Stimulated activated CD4-positive, alpha-beta T cell treated with anti-CD3 and anti-CD28 coated beads, Interleukin-2, amount 100 ng/mL, for 48 hours (primary cell): ENCODE measurements around the gene AFF1.
"Not testable (repeated sequence)": the region's sequence is repeated elsewhere in the genome, so short reads cannot be mapped to it uniquely, and the experiment has no call there.

Source experiments
- DNase-seq, 2 donors: peaks; one replicate each; pipeline ENCODE4 v3.0.0-alpha.2; 2020

Gene AFF1

DNA sequence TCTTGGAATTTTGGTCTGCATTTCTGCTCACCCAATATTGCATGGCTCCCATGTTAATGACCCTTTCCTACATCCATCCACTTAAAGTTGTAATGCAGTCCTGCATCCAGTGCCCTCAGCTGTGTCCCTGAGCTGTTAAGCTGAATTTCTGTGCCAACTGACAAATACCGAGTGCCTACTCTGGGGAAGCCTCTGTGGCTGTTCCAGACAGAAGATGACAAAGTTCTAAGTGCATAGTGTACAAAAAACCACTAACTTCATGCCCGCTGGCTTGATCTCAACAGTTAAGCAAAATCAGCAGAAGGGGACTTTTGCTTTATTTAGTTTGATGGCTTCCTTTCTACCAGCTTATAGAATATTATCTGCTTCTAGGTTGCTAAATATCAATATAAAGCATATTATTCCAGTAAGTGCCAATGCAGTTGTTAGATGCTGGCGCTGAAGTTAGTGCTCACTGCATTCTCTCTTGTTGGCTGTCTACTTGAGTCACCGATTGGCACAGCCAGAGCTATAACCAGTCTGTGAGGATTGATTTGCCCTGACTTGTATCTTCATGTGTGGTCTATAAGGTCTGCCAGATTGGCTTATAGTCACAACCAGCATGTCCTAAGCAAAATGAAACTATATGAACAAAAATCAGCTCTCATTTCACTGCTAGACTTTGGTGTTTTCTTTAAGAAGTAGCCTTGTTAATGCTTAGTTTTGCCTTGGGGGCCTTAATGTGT, 186.7 kb downstream of the AFF1 start:
- no peak for DNase-seq

GRCh38 chr4:87122252-87122651, 187.4 kb downstream of the AFF1 start:
- no peak for DNase-seq

GRCh38 chr4:87126056-87126455, 191.2 kb downstream of the AFF1 start:
- DNase-seq = no peak

GRCh38 chr4:87128006-87128705, 193.3 kb downstream of the AFF1 start:
- DNase-seq = no peak

GRCh38 chr4:87129681-87130080, 194.9 kb downstream of the AFF1 start:
- DNase-seq = no peak

- DNase-seq = no peak
Measured at GRCh38 chr4:87130985-87131703, 196.3 kb downstream of the AFF1 start.

DNA sequence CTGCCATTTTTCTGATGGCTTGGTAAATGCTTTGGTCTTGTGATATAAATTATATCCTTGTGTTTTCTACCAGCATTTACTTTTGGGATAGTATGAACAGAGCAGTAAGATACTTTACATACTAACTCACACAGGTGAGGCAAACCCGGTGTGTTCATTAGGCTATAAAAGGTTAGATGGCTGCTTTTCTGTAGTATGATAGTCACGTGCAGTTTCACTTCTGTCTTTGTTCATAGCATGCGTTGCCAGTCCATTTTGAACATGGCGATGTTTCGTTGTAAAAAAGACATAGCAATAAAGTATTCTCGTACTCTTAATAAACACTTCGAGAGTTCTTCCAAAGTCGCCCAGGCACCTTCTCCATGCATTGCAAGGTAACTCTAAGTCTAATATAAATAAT, 197.2 kb downstream of the AFF1 start:
- DNase-seq = no peak

- DNase-seq = no peak
Measured at GRCh38 chr4:87133183-87133582, 198.4 kb downstream of the AFF1 start.

- no peak for DNase-seq
Measured at GRCh38 chr4:87134122-87134521, 199.3 kb downstream of the AFF1 start.

- no peak for DNase-seq
Measured at GRCh38 chr4:87141428-87141827, 206.6 kb downstream of the AFF1 start.

DNA sequence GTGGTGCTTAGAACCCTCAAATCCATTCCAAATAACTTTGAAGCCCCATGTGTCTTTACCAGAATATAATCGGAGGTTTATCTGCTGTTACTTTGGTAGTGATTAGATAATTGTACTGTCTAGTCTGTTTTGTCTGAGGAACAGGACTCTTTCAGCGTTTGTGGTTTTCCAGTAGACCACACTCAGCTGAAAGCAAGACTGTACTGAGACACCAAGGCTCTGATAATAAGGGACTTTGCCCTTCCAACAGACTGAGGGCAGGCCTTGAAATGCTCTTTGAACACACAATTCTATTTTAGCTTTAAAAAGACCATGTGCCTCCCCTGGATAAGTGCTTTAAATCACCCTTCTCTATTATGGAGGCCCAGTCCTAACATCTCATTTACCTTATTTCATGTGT, 209.5 kb downstream of the AFF1 start:
- DNase-seq = no peak

GRCh38 chr4:87145934-87146333, 211.1 kb downstream of the AFF1 start:
- DNase-seq = not testable (repeated sequence)

- DNase-seq = no peak
Measured at GRCh38 chr4:87147116-87147515, 212.3 kb downstream of the AFF1 start.

DNA sequence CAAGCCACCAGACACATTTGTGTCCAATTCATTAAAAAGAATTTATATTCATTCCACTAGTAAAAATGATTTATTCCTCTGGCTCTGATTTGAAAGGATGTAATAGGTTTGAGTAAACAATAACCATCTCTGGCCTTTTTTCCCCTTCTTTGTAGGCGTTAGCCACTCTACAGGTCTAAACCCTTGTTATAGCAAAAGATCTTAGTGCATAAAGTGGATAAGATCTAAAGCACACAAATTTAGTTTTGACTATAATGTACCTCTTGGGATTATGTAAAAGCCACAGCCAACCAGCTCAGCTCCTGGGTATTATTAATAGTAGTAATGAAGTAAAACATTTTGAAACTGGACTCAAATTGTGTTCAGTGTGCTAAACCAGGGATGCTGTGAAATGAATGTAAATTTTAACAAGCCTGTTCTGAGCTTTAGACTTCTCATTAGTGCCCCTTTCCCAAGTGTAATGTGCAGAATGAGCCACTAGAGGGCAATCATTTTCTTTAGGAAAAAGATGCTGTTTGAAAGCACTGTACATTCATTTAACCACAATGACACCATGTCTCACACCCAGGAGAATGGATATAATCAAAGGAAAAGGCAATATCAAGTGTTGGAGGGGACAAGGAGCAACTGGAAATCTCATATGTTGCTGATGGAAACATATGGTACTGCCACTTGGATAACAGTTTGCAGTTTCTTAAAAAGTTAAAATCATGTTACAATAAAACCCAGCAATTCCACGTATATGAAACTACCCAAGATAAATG, 215.9 kb downstream of the AFF1 start:
- DNase-seq = peak; percentile 56 to 63

DNA sequence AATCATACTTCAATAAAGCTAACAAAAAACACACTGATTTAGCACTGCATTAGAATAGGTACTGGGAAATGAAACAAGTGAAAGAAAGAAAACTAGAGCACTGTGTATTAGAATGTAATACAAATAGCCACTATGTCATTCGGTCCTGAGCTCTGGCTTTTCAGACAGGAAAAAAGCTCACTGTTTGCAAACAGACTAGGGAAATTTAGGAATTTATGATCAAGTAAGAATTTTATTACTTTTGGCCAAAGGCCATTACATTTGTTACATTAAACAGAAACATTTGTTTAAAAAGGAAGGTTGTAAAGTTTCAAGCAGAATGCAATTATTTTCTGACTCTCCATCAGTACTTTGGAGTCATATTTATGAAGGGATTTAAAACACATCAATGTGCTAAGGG, 216.9 kb downstream of the AFF1 start:
- DNase-seq = no peak

- DNase-seq = no peak
Measured at GRCh38 chr4:87152310-87153041, 217.7 kb downstream of the AFF1 start.

DNA sequence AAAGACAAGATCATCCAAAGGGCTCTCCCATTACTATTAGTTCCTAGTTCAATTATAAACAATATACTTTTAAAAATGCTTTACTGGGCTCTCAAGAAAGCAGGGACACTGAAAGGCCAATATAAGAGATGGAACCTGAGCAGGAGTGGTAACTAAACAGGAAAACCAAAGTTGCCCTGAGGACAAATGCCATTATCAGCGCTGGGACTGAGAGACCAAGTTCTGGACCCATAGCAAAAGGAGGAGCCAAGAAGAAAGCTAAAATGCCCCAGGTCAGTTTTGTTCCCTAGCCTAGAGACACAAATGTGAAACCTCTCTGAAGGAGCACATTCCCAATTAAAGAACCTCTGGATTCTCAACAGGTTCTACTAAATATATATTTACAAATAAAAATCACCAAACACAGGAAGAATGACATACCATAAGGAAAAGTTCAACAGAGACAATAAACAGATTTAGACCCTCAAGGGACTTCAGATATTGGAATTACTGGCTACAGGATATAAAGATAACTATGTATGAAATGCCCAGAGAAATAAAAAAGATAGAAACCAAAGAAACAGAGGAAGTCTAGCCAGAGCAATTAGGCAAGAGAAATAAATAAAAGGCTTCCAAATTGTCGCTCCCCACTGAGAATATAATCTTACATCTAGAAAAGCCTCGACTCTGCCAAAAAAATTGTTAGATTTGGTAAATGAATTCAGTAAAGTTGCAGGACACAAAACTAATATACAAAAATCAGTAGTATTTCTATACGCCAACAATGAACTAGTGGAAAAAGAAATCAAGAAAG, 218.5 kb downstream of the AFF1 start:
- no peak for DNase-seq

DNA sequence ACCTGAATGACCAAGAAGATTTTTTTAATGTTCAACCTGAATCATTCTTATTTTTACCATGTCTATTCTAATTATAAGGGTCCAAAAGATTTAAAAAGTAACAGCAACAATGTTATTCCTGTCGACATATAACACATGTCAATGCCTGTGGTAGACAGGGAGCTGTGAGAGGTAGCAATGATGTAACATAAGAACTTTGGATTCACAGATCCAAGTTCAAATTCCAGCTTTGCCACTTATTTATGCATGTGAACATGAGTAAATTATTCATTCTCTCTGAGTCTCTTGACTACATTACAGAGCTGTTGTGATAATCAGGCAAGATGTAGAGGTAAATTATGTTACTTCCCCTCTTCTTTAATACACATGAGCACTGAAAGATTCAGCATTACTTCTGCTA, 231.1 kb downstream of the AFF1 start:
- no peak for DNase-seq

- no peak for DNase-seq
Measured at GRCh38 chr4:87166296-87166854, 231.6 kb downstream of the AFF1 start.

DNA sequence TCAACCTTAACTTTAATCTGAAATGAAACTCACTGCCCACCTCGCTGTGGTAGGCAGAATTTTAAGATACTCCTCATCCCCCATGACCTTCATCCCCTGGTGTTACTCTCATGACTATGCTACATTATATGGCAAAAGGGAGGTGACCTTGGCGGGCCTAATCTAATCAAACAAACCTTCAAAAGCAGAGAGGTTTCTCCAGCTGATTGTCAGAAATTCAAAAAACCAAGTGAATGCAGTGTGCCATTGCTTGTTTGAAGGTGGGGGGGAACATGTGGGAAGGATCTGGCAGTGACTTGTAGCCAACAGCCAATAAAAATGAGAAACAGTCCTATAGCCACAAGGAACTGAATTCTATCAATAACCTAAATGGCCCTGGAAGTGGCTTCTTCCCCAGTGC, 237.1 kb downstream of the AFF1 start:
- DNase-seq = no peak

DNA sequence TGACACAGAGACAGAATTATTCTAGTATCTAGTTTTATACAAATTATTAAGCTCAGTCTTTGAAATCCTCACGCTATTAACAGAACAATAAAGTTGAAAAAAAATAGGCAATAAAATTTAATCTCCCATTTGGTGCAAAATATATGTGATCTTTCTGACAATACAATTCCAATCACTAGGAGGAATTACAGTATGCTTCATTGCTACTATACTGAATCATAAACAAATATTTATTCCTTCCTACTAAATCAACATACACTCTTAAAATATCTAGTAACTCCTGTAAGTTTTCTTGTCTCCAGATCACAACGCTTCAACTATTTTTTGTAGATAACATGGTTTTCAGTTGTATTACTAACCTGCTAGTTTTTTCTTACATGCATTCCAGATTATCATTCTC, 239.9 kb downstream of the AFF1 start:
- DNase-seq = no peak
